Measurements from ENCODE around the gene AKT2.
"Not testable (repeated sequence)": the region's sequence is repeated elsewhere in the genome, so short reads cannot be mapped to it uniquely, and the experiment has no call there.

Gene AKT2

DNA sequence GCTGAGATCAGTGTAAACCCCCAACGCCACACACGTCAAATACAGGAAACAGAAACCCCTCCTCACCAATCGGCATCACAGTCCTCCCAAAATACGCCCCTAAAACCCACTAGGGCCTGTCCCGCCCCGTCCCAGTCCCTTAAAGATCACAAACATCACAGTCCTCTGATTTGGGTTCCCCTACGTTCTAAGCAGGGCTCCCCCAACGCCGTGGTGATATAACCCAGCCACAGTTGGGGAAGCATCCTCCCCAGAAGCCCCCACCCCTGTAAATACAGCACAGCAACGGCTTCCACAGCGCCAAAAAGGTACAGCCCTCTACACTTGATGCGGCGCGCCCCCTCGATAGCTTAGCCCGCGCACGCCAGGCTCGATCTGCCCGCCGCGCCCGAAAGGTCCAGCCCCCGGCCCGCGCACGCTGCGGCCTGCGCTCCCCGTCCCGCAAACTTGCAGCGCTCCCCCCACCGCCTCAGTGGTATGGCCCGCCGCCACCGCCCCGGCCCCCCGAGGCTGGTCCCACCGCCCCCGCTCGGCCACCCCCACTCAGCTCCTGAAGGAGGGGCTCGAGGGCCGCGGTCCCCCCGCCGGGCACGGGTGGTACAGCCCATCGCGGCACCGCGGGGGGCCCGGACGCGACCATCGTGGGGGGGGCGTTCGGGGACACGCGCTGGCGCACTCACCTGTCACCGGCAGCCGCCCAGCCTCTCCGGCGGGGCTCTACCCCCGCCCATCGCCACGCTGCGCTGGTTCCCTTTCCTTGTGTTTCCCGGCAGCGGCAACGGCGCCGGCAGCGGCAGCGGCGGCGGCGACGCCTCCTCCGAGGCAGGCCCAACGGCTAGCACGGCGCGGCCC lies at the start of gene AKT2:
Gene AKT2, minus strand, starts transcription at position 845 of the 852 bp plus-strand sequence. CDS start 20,078 bp downstream, outside the sequence.
- peak; percentile 64 for DNase-seq (ENCODE audit: low spot score)

DNA sequence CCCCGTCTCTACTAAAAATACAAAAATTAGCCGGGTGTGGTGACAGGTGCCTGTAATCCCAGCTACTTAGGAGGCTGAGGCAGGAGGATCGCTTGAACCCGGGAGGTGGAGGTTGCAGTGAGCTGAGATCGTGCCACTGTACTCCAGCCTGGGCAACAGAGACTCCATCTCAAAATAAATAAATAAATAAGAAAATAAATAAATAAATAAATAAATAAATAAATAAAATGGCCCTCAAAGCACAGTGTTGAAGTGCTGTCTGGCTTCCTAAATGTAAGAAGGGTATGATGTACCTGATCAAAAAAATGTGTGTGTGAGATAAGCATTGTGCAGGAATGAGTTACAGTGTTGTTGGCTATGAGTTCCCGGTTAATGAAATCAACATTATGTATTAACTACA lies 47.9 kb upstream of the AKT2 start:
- DNase-seq (ENCODE audit: low spot score) = not testable (repeated sequence)

DNA sequence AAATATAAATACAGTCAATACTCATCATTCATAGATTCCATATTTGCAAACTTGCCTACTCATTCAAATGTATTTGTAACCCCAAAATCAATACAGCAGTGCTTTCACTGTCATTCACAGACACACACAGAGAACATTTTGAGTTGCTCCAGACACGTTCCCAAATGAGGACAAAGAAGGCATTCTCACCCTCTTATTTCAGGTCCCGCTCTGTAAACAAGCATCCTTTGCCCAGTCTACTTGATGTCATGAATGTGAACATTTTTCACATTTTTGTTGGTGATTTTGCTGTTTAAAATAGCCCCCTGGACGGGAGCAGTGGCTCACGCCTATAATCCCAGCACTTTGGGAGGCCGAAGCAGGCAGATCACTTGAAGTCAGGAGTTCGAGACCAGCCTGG lies 47.5 kb upstream of the AKT2 start:
- peak; percentile 78 for DNase-seq (ENCODE audit: low spot score)

DNA sequence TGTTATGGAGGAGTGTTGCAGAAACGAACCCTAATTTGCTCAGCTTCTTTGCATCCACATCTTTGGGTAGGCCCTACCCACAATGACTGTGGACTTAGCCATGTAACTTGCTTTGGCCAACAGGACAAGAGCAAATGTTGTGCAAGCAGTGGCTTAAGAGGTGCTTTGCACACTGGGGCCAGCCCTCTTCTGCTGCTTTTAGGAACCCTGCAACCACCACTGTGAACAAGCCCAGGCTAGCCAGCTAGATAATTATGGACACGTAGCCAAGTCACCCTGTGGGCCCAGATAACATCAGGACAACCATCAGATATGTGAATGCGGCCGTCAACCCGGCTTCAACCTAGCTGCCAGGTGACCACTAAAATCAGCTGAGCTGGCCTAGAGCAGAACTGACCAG lies 45.9 kb upstream of the AKT2 start:
- no peak for DNase-seq (ENCODE audit: low spot score)

DNA sequence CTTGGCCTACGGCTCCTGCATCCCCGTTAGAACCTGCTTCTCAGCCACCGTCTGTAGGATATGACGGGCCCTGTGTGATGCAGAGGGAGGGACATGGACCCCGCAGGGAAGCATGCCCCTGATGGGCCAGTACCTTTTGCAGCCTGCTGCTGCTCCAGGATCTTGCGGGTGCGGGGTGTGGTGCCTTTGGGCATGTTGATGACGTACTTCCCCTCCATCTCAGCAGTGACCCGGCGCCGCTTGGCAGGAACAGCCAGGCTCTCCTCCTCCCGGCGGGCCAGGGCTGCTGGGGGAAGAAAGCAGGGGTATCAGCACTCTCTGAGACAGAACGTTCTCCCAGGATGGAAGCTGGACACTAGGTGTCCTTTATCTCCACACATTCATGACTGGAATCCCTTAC lies 41.1 kb upstream of the AKT2 start:
- no peak for DNase-seq (ENCODE audit: low spot score)

DNA sequence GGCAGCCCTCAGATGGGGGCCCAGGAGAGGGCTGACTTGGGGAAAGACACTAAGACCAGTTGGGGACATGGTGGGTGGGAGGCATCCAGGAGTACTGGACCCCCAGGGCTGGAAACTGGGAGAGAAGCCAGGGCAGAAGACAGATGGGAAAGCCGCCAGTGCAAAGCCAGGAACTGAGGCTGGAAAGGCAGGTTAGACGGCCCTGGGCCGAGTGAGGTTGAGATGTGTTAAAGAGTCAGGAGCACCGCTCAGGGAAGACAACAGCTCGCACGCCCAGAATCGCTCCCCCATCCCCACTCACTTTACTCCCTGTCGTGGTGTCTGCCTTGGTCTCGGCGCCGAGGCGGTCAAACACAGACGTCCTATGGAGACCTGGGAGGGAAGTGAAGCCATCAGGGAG lies 38.6 kb upstream of the AKT2 start:
- DNase-seq (ENCODE audit: low spot score) = no peak

DNA sequence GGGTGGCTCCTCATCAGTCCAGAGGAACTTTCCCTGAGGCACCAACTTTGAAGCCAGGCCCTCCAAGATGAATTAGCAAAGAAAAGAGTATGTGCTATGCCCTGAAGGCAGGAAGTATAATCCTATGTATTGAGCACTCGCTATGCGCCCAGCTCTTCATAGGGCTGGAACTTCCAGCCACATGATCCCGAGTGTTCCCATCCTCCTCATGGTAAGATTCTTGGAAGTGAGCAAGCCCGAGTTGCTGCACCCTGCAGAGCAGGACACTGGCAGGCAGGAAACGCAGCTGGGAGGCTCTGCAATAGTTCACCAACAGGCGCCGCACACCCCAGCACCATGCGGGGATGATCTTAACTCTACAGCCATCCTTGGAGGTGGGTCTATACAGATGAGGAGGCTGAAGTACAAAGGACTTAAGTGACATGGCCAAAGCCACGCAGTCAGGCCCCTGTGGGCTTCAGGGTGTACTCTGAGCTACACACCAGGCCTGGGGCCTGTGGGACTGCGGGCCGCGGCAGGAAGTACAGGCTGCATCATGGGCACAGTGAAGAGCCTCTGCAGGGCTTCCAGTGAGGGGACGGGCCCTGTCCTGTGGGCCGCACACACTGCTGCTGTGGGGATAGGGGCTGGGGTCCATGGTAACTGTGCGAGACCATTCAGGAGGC lies 37.9 kb upstream of the AKT2 start:
- no peak for DNase-seq (ENCODE audit: low spot score)

DNA sequence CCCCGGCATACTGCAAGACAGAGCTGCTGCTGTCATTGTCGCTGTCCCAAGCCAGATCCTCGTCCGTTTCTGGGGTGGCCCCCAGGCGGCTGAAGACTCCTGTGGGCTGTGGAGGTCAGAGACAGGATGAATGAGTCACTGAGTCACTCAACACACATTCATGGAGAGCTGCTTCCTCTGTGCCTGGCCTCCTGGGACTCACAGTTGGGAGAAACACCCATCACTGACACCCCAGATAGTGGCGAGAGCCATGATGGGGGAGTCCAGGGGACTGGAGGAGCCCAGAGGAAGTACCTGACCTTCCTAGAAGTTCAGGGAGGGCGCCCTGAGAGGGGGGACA lies 37.1 kb upstream of the AKT2 start:
- no peak for DNase-seq (ENCODE audit: low spot score)

DNA sequence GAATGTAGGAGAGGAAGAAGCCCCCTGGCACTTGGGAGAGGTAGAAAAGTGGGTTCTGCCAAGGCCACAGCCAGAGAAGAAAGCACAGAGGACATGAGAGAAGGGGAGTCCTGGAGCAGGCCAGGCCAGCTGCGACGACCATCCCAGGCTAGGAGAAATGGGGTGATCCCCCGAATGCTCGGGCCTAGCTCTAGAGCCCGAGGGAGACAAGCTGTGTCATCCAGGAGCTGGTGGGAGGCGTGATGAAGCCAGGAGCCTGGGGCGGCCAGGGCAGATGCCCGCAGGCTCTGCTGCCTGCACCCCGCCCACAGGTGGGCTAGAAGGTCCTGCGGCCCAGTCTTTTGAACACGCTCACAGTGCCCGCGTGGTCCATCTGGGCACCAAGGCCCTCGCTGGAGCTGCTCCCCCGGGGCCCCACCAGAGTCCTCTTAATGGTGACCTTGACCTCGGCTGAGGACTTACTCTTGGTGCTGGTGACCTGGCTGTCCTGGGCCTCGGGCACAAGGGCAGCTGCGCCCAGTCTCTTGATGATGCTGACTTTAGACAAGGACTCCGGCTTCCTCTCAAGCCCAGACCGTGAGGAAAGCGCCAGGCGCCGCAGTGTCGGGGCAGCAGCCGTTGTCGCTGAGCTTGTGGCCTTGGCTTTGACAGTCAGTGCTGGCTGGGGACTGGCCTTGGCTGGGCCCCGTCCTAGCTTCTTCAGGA lies 36.6 kb upstream of the AKT2 start:
- no peak for DNase-seq (ENCODE audit: low spot score)

DNA sequence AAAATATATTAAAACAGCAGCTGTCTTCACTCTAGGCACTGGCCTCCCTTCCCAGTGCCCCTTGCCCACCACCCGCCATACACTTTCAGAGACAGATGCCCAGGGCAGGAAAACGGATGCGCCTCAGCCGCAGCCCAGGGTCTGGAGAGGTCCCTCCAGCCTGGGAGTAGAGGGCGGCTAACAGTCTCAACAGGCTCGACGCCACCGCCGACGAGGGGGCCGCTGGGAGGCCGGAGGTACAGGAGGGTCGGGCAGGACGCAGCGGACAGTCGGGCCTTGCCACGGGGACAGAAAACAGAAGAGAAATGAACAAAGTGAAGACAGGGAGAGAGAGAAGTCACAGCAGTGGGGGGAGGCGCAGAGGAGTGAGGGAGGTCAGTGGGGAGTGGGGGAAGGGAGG lies 35.9 kb upstream of the AKT2 start:
- no peak for DNase-seq (ENCODE audit: low spot score)

DNA sequence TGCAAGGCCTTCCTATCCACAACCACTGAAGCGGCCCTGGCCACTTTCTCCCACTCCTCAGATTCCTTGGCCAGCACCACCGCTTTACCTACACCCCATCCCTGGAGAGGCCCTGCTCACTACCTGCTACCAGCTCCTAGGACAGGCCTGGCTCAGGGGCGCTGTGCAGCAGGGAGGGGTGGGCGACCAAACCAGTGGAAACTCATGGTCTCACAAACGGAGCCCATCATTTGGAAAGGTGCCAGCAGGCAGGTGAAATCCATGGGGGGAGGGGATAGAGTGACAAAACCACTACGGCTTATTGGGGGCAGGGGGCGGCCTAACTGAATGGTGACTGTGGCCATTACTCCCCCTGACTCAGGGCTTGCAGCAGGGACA lies 35.4 kb upstream of the AKT2 start:
- no peak for DNase-seq (ENCODE audit: low spot score)

DNA sequence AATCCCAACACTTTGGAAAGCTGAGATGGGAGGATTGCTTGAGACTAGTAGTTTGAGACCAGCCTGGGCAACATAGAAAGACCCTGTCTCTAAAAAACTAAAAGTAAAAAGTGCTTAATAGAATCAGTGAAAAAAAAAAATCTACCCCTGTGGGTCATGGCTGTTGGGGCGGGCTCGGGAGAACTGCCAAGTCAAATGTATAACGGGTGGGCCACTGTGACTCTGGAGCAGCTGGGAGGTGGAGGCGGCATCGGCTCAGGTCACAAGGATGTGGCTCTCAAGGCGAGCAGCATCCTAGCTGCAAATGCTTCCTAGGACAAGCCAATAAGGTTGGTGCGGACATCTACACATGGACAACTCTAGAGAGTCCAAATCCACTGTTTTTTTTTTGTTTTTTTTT lies 32.2 kb upstream of the AKT2 start:
- no peak for DNase-seq (ENCODE audit: low spot score)

DNA sequence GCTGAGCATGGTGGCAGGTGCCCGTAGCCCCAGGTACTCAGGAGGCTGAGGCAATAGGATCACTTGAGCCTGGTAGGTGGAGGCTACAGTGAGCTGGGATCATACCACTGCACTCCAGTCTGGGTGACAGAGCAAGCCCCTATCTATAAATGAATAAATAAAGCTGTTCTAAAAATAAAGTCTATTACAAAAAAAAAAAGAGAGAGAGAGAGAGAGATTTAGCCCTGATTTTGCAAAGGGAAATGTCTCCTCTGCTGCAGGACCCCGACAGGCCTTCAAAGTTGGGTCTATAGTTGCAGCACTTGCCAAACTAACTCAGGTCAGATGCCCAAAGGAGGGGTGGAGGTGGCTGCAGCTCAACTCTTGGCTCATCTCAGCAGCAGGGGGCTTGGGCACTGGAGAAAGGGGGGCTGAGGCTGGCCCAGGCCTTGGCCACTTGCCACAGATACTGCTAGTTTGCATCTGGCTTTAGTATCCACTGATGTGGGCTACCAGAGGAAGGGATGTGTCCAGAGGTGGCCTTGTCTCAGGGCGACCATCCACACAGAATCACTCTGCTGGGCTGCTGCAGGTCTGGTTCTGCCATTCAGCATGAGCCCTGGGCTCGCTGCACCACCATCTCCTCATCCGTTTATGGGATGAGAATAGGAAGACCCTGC lies 30.8 kb upstream of the AKT2 start:
- DNase-seq (ENCODE audit: low spot score) = no peak

DNA sequence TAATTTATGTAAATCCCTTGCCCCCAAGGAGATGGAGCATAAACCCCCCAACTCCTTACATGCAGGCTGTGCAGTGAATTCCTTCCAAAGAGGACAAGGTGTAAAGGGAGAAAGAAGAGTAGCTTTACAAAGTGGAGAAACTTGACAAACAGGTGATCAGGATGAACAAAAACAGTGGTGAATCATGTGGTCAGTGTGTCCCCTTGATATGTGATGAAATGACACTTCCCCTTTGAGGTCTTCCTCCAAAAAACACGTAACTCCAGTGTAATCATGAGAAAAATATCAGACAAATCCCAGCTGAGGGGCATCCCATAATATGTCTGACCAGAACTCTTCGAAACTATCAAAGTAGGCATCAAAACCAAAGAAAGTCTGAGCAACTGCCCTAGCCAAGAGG lies 29.5 kb upstream of the AKT2 start:
- DNase-seq (ENCODE audit: low spot score) = no peak

DNA sequence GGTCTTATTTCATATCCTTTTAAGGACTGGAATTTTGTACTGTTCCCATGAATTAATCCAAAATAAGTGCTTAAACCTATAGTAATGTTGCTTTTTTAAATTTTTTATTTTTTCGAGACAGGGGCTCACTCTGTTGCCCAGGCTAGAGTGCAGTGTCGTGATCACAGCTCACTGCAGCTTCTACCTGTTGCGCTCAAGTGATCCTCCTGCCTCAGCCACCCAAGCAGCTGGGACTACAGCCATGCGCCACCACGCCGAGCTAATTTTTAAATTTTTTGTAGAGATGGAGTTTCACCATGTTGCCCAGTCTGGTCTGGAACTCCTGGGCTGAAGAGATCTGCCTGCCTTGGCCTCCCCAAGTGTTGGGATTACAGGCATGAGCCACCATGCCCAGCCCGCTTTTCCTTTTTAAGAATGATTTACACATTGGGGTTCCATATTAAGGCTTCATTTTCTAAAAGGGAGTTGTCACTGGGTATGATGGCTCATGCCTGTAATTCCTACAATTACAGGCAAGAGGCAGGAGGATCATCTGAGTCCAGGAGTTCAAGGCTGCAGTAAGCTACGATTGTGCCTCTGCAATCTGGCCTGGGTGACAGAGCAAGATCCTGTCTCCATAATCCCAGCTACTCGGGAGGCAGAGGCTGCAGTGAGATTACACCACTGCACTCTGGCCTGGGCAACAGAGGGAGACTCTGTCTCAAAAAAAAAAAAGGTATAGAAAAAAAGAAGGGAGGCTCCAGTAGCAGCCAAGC lies 28.3 kb upstream of the AKT2 start:
- DNase-seq (ENCODE audit: low spot score) = no peak

DNA sequence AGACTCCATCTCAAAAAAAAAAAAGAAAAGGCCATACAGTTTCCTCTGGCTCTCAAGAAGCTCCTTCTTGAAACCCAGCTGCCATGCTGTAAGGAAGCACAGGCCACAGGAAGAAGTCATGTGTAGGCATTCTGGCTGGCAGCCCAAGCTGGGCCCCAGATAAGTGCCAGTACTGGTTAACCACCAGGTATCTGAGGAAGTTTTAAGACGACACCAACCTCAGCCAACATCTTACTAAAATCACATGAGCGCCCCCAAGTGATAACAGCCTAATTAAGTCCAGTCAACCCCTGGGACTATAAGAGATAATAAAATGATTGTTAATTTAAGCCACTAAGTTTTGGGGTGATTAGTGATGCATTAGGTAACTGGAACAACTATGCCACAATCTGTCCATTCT lies 27.4 kb upstream of the AKT2 start:
- DNase-seq (ENCODE audit: low spot score) = no peak

DNA sequence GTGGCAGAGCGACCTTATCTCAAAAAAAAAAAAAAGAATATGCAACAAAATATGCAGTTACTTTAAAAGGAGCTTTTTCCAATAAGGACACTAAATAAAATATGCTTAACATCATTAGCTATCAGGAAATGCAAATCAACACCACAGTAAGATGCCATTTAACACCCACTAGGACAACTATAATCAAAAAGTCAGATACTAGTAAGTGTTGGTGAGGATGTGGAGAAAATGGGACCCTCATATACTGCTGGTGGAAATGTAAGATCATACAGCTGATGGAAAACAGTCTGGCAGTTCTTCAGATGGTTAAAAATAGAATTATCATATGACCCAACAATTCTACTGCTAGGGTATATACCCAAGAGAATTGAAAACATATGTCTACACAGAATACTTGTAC lies 24.5 kb upstream of the AKT2 start:
- DNase-seq (ENCODE audit: low spot score) = no peak

DNA sequence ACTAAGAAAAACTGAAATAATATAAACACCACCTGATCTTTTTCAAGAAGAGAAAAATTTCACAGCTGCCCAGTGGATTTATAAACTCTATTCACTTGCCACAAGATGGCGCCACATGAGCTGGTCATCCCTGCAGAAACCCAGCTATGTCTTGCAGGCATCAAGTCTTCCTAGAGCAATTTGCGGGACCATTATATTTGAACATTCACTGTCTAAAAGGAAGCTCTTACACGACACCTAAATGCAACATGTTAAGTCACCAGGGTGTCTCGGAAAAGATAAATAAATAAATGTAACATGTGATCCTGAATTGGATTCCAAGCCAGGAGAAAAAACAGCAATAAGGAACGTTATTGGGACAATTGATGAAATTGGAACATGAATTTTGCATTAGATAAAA lies 20.3 kb upstream of the AKT2 start:
- DNase-seq (ENCODE audit: low spot score) = peak; percentile 94

DNA sequence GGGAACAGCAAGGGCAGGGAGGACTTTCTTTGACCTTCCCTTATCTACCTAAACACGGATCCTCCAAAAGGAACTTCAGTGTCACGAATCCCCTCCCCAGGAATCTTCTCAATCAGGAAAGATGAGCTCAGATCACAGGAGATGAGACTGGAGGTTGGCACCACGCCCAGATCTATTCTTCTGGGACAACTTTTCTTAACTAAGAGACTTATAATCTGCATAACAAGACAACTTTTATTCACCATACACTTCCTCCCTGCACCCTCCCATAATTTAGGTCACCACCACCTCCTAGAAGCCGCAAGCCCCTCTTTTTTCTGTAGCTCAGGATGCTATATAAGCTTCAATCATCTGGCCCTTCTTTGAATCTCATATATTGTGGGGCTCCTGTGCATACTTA lies 19.2 kb upstream of the AKT2 start:
- DNase-seq (ENCODE audit: low spot score) = no peak

DNA sequence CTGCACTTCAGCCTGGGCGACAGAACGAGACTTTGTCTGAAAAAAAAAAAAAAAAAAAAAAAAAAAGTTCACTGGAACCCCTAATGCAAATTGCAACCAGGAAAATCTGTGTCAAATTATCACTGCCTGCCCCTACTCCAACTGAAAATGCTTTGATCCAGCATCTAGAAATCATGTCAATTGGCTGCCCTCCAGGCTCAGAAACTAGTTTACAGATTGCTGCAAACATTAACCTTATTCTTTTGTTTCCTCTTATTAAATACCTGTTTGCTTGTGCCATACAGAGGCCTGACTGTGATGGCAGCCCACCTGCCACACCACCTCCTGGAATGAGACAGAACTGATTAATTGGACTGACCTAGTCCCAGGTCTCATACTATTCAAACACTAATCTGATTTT lies 18.6 kb upstream of the AKT2 start:
- no peak for DNase-seq (ENCODE audit: low spot score)

DNA sequence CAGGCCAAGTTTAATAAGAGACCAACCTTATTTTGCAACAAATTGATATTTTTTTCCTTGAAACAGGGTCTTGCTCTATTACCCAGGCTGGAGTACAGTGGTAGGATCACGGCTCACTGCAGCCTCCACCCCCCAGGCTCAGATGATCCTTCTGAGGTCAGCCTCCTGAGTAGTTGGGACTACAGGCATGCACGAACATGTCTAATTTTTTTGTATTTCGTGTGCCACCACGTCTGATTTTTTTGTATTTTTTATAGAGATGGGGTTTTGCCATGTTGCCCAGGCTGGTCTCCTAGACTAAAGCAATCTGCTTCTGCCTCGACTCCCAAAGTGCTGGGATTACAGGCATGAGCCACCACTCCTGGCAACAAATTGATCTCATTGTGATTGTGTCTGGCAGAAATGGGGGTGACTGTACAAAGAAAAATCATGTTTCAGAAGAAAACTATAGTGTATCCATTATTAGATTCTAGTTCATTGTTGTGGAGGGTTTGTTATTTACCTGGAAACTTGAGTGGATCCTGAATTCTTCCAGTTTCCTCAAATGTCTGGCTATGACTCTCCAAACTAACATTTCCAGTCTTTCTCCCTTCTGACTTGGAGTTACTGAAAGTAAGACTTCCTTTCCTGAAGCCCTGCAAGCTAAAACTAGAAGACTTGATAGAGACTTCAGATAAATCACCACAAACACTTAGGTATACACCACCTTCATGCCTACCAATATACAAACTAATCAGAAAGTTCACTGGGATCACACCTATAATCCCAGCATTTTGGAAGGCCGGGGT lies 17.3 kb upstream of the AKT2 start:
- DNase-seq (ENCODE audit: low spot score) = no peak
